Measurements from ENCODE around the gene RNF212B. TPM values are rescaled to one million over a fixed set of nuclear protein-coding genes. Genes with fewer than 3 reads are reported as not detected.
A peak's percentile ranks its signal among the peaks of the same experiment; 100 is the strongest.

RNF212B gene
- total RNA-seq, 1 donor from 2014 or later = not detected

DNA sequence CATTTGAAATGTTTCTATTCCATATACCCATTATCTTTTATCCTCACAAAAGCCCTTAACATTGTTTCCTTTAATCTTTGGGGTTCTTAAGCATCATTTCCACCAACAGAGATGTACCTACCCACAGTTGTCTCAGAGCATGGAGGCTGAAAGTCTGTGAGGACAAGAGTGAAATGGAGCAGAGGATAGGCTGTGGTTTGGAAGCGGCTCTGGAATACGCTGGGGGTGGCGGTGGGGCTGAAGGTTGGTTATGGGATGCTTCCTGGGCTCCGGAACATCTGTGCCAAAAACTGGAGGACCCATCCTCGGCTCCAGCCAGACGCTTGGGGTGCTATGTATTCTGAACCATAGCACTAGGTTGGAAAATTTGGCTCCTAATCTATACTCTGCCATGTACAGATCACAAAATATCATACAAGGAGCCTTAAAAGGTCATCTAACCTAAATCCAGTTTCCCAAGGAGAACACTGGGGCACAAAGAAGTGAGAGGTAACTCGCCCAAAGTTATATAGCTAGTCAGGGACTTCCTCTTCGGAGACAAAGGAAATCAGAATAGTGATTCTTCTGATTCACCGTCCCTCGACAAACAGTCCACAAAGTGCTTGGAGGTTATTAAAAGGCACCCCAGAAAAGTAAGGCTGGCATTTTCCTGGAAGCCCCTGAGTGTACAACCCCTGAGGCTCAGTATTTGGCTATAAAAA lies 62.4 kb downstream of the RNF212B start:
- DNase-seq (ENCODE audit: extremely low spot score, unreplicated experiment) = no peak
- H3K36me3 Mint-ChIP-seq = no peaks in the 10 kb centered on the region
- peak overlapping the region; percentile 93 for H3K4me3 Mint-ChIP-seq
- peak overlapping the region; percentile 96 for H3K27ac Mint-ChIP-seq
- TF ChIP-seq, protein P1, sequence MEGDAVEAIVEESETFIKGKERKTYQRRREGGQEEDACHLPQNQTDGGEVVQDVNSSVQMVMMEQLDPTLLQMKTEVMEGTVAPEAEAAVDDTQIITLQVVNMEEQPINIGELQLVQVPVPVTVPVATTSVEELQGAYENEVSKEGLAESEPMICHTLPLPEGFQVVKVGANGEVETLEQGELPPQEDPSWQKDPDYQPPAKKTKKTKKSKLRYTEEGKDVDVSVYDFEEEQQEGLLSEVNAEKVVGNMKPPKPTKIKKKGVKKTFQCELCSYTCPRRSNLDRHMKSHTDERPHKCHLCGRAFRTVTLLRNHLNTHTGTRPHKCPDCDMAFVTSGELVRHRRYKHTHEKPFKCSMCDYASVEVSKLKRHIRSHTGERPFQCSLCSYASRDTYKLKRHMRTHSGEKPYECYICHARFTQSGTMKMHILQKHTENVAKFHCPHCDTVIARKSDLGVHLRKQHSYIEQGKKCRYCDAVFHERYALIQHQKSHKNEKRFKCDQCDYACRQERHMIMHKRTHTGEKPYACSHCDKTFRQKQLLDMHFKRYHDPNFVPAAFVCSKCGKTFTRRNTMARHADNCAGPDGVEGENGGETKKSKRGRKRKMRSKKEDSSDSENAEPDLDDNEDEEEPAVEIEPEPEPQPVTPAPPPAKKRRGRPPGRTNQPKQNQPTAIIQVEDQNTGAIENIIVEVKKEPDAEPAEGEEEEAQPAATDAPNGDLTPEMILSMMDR (conservative IDR thresholded peaks at IDR 0.05) = no peak
- peaks cover 12% of the 10 kb centered on the region for H3K4me1 Mint-ChIP-seq (ENCODE audit: unreplicated experiment)
- H3K27me3 Mint-ChIP-seq = peaks cover under 1% of the 10 kb centered on the region
- H3K9me3 Mint-ChIP-seq = no peaks in the 10 kb centered on the region

DNA sequence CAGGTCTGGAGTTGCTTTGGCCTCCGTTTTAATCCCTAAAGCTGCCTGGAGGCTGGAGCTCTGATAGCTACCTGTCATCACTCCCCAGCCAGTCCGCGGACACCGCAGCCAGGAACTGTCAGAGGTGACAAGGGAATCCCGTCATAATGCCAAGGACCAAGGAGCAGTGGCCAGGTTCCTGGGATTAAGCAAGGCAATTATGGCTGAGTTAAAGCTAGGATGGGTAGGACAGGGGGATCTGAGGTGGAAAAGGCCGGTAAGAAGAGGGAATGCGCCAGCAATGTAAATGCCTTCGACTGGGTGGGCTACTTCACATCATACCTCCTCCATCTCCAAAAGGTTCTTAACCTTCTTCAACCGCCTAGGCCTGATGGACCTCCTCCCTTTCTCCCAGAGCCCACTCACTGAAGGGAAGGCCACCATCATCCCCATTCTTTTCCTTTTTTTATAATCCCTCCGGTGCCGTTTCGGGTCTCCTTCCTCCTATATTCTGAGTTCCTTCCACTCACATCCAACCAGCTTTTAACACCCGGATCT lies 63.0 kb downstream of the RNF212B start:
- H3K27me3 Mint-ChIP-seq = no peaks in the 10 kb centered on the region
- no peaks in the 10 kb centered on the region for H3K9me3 Mint-ChIP-seq
- H3K36me3 Mint-ChIP-seq = no peaks in the 10 kb centered on the region
- TF ChIP-seq, protein P1 (conservative IDR thresholded peaks at IDR 0.05) = no peak
- peak overlapping the region; percentile 93 for H3K4me3 Mint-ChIP-seq
- peak overlapping the region; percentile 96 for H3K27ac Mint-ChIP-seq
- H3K4me1 Mint-ChIP-seq (ENCODE audit: unreplicated experiment) = peaks cover 11% of the 10 kb centered on the region
- no peak for DNase-seq (ENCODE audit: extremely low spot score, unreplicated experiment)

DNA sequence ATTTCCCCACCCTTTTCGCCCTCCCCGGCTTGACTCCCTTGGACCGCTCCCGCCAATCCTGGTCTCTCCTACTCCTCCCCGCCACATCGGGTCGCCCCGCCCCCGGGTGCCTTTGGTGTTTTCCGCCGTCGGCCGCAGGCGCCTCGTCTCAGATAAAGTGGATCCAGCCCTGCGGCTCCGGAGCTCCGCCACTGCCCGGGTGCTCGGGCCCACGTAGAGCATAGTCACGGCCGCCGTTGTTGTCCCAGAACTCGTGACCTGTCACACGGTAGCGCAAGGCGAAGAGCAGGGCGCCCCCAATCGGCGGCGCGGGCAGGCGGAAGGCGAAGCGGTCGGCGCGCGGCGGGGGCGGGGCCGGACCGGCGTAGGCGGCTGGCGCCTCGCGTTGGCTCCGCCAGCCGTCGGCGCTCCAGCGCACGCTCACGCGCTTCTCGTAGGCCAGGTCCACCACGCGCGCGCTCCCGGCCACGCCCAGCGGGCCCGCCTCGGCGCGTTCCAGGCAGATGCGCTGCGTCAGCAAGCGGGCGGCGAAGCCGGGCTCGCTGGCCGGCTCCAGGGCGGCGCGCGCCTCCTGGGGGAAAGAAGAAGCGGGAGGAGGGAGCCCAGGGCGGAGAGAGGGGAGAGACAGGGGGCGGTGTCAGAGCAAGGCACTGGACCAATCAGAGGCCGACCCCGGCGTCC lies 63.7 kb downstream of the RNF212B start:
- DNase-seq (ENCODE audit: extremely low spot score, unreplicated experiment) = peak; percentile 100
- Mint-ChIP-seq H3K36me3 (no peaks in the 10 kb centered on the region), H3K27me3 (no peaks in the 10 kb centered on the region), H3K9me3 (no peaks in the 10 kb centered on the region), H3K4me3 (peak overlapping the region; percentile 99), H3K4me1 (ENCODE audit: unreplicated experiment) (peaks cover 17% of the 10 kb centered on the region), H3K27ac (peak overlapping the region; percentile 96)
- TF ChIP-seq, protein P1 (conservative IDR thresholded peaks at IDR 0.05) = peak; percentile 82

- peak overlapping the region; percentile 99 for H3K4me3 Mint-ChIP-seq
- H3K27ac Mint-ChIP-seq = peak overlapping the region; percentile 96
- TF ChIP-seq, protein P1 (conservative IDR thresholded peaks at IDR 0.05) = no peak
- H3K36me3 Mint-ChIP-seq = no peaks in the 10 kb centered on the region
- H3K4me1 Mint-ChIP-seq (ENCODE audit: unreplicated experiment) = peaks cover 17% of the 10 kb centered on the region
- DNase-seq (ENCODE audit: extremely low spot score, unreplicated experiment) = no peak
- H3K9me3 Mint-ChIP-seq = no peaks in the 10 kb centered on the region
- H3K27me3 Mint-ChIP-seq = no peaks in the 10 kb centered on the region
Measured at GRCh38 chr14:23301969-23302289, 64.2 kb downstream of the RNF212B start.

DNA sequence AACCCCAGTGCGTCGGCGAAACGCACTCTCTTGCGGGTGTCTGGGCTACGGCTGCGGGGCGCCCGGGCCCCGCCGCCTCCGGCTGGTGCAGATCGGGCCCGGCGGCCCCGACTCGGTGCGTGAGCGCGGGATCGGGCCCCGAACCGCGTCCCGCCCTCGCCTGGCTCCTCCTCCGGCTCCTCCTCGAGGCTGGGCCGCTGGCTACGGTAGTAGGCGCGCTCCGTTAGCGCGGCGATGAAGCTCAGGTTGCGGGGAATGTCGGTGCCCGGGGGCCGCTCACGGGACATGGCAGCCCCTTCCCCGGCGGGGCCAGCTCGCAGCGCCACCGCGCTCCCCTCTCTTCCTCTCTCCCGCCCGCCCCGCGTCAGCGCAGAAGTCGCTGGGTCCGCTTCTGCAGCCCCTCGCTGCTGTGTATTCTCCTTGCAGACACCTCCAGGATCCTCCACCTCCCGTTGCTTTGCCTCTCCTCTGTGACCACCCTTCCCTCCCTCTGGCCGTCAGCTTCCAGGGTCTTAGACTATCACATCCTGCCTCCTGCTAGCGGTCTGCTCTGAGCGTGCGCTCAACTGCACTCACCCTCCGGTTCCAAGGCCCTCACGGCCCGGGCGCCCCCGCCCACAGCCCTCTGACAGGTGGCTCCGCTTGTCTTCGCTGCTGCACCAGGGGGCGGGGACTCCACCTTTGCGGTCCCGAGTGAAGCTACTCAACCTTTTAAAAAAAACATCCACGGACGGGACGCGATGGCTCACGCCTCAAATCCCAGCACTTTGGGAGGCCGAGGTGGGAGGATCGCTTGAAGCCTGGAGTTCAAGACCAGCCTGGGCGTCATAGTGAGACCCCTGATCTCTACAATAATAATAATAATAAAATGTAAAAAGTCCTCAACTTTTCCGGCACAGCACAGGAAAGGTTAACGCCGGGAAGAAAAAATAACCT lies 64.8 kb downstream of the RNF212B start, which contains the start of gene PPP1R3E:
Gene PPP1R3E (minus strand): TSS at position 570 of the 936 bp plus-strand sequence. CDS start 283 bp downstream, at position 287.
- Mint-ChIP-seq H3K27ac (peak within 1 kb of the TSS; percentile 97), H3K4me1 (ENCODE audit: unreplicated experiment) (peaks cover 14% of the 10 kb centered on the region), H3K27me3 (no peaks in the 10 kb centered on the region), H3K9me3 (no peaks in the 10 kb centered on the region), H3K4me3 (peak within 1 kb of the TSS; percentile 99), H3K36me3 (peaks cover 2% of the 10 kb centered on the region)
- DNase-seq (ENCODE audit: extremely low spot score, unreplicated experiment) = no peak
- TF ChIP-seq, protein P1 (conservative IDR thresholded peaks at IDR 0.05) = no peak

All from type B pancreatic cell (in vitro differentiated cells).